GM21737 (cell line): ENCODE measurements around the gene AGBL4.

Experiments
- ATAC-seq: cut with Tn5 transposase; IDR thresholded peaks from one replicate; pipeline ENCODE4 v1.9.1; 2021; ENCODE audit warnings: mild to moderate bottlenecking, moderate library complexity; ENCODE audit not compliant: unreplicated experiment

AGBL4 gene

GRCh38 chr1:48953617-48954016, 1070.1 kb downstream of the AGBL4 start:
- ATAC-seq = no peak

GRCh38 chr1:48948562-48948961, 1075.2 kb downstream of the AGBL4 start:
- ATAC-seq = no peak

- no peak for ATAC-seq
These were observed 1075.8 kb downstream of the AGBL4 start for GRCh38 chr1:48947761-48948537.

- ATAC-seq = no peak
These were observed 1077.7 kb downstream of the AGBL4 start for GRCh38 chr1:48946070-48946469.

GRCh38 chr1:48944811-48945210, 1078.9 kb downstream of the AGBL4 start:
- no peak for ATAC-seq

- no peak for ATAC-seq
These were observed 1079.9 kb downstream of the AGBL4 start for GRCh38 chr1:48943826-48944225.

GRCh38 chr1:48943393-48943792, 1080.4 kb downstream of the AGBL4 start:
- no peak for ATAC-seq

- ATAC-seq = no peak
These were observed 1082.6 kb downstream of the AGBL4 start for GRCh38 chr1:48940962-48941732.

GRCh38 chr1:48940354-48940753, 1083.4 kb downstream of the AGBL4 start:
- ATAC-seq = no peak

GRCh38 chr1:48939828-48940227, 1083.9 kb downstream of the AGBL4 start:
- no peak for ATAC-seq

- ATAC-seq = no peak
These were observed 1084.7 kb downstream of the AGBL4 start for GRCh38 chr1:48939042-48939441.

GRCh38 chr1:48937732-48938131, 1086.0 kb downstream of the AGBL4 start:
- no peak for ATAC-seq

- no peak for ATAC-seq
These were observed 1087.3 kb downstream of the AGBL4 start for GRCh38 chr1:48936436-48936835.

GRCh38 chr1:48932366-48932765, 1091.4 kb downstream of the AGBL4 start:
- no peak for ATAC-seq

GRCh38 chr1:48931506-48932192, 1092.1 kb downstream of the AGBL4 start:
- no peak for ATAC-seq

- ATAC-seq = no peak
These were observed 1093.7 kb downstream of the AGBL4 start for GRCh38 chr1:48930011-48930410.

GRCh38 chr1:48924099-48924498, 1099.7 kb downstream of the AGBL4 start:
- no peak for ATAC-seq

GRCh38 chr1:48923116-48923515, 1100.6 kb downstream of the AGBL4 start:
- no peak for ATAC-seq

- ATAC-seq = no peak
These were observed 1102.9 kb downstream of the AGBL4 start for GRCh38 chr1:48920851-48921250.

GRCh38 chr1:48917901-48918603, 1105.7 kb downstream of the AGBL4 start:
- ATAC-seq = no peak

- no peak for ATAC-seq
These were observed 1106.7 kb downstream of the AGBL4 start for GRCh38 chr1:48917070-48917454.
